ENCODE measurements around the gene NFATC2. TPM values are rescaled to one million over a fixed set of nuclear protein-coding genes. Genes with fewer than 3 reads are reported as not detected.

The NFATC2 gene
- total RNA-seq: 9.4 and 10.7 TPM in 2 replicates

GRCh38 chr20:51542571-51543421 is at the start of gene NFATC2:
Gene NFATC2 (minus strand): TSS chr20:51542719. CDS start chr20:51542499, 220 bp downstream.

Other genes with a start within 250 kb of the NFATC2 start
- 26.5 and 29.1 TPM in 2 replicates for gene ATP9A, start 225.7 kb upstream of the NFATC2 start, total RNA-seq